ENCODE results near the gene MPHOSPH8. TPM values are rescaled to one million over a fixed set of nuclear protein-coding genes. Genes with fewer than 3 reads are reported as not detected.

Gene MPHOSPH8
- total and polyA plus RNA-seq, 12 donors: 14.7 to 63.4 (median 32.1) TPM

- WGBS, 4 donors: 82 to 94% (median 91%) methylated on average over 9 to 13 of the region's 13 CpGs
- no peak for DNase-seq
- H3K4me3 ChIP-seq: no peak overlapping the region
- no peak for TF ChIP-seq POLR2A (IDR thresholded peaks at IDR 0.05)
- no peak for TF ChIP-seq CTCF (IDR thresholded peaks at IDR 0.05)
- H3K27me3 ChIP-seq: no peaks in the 10 kb centered on the region
- no peak overlapping the region for H3K27ac ChIP-seq
- H3K9me3 ChIP-seq (replicated peaks in 1 of 3): no peaks in the 10 kb centered on the region
- intact Hi-C loops (cut with DNase I): no loop called here
- H3K4me1 ChIP-seq (replicated peaks in 1 of 2): no peaks in the 10 kb centered on the region
- peaks cover 0 to 84% of the 10 kb centered on the region in 2 donors for H3K36me3 ChIP-seq (replicated peaks in 1 of 2)
These were observed 30.0 kb downstream of the MPHOSPH8 start for GRCh38 chr13:19663416-19663979.

- no peak overlapping the region for H3K4me3 ChIP-seq
- no peaks in the 10 kb centered on the region for H3K9me3 ChIP-seq (replicated peaks in 1 of 3)
- intact Hi-C loops (cut with DNase I): no loop called here
- no peaks in the 10 kb centered on the region for H3K27me3 ChIP-seq
- WGBS, 4 donors: 85 to 90% (median 86%) methylated on average over 14 of the region's 14 CpGs
- H3K36me3 ChIP-seq (replicated peaks in 1 of 2): peaks cover 0 to 84% of the 10 kb centered on the region in 2 donors
- TF ChIP-seq CTCF (IDR thresholded peaks at IDR 0.05) (no peak), POLR2A (IDR thresholded peaks at IDR 0.05) (no peak)
- no peak for DNase-seq
- H3K4me1 ChIP-seq (replicated peaks in 1 of 2): no peaks in the 10 kb centered on the region
- no peak overlapping the region for H3K27ac ChIP-seq
These were observed 31.2 kb downstream of the MPHOSPH8 start for GRCh38 chr13:19664481-19665230.

GRCh38 chr13:19665427-19665859 is 32.0 kb downstream of the MPHOSPH8 start:
- Histone ChIP-seq H3K4me3 (no peak overlapping the region), H3K9me3 (replicated peaks in 1 of 3) (no peaks in the 10 kb centered on the region), H3K36me3 (replicated peaks in 1 of 2) (peaks cover 0 to 88% of the 10 kb centered on the region in 2 donors), H3K27ac (no peak overlapping the region), H3K27me3 (no peaks in the 10 kb centered on the region), H3K4me1 (replicated peaks in 1 of 2) (no peaks in the 10 kb centered on the region)
- no peak for DNase-seq
- 80 to 90% (median 88%) methylated on average over 10 to 14 of the region's 14 CpGs for WGBS, 4 donors
- intact Hi-C loops (cut with DNase I): no loop called here
- TF ChIP-seq POLR2A (IDR thresholded peaks at IDR 0.05) (no peak), CTCF (IDR thresholded peaks at IDR 0.05) (no peak)

GRCh38 chr13:19668778-19669177 is 35.3 kb downstream of the MPHOSPH8 start:
- H3K4me1 ChIP-seq (replicated peaks in 1 of 2): peaks cover 4 to 10% of the 10 kb centered on the region in 2 donors
- no peaks in the 10 kb centered on the region for H3K9me3 ChIP-seq (replicated peaks in 1 of 3)
- no peak overlapping the region for H3K4me3 ChIP-seq
- H3K27ac ChIP-seq: no peak overlapping the region
- H3K36me3 ChIP-seq (replicated peaks in 1 of 2): peaks cover 0 to 75% of the 10 kb centered on the region in 2 donors
- WGBS, 4 donors: 89 to 94% (median 92%) methylated on average over 9 of the region's 9 CpGs
- TF ChIP-seq POLR2A (IDR thresholded peaks at IDR 0.05): no peak
- intact Hi-C loops (cut with DNase I): no loop called here
- H3K27me3 ChIP-seq: no peaks in the 10 kb centered on the region
- no peak for DNase-seq
